SU-DHL-6 (cell line): ENCODE measurements around the gene SEMA4D.

Experiments
- EZH2phosphoT487 ChIP-seq: fragments of 200-600 bp; sonication (generic), shearing (Covaris generic); conservative IDR thresholded peaks from 2 replicates; pipeline ENCODE4 v1.6.1; 2018; ENCODE audit warnings: mild to moderate bottlenecking, antibody characterized with exemption, low read length, moderate library complexity, mixed read lengths
- TF ChIP-seq, protein P1 (sequence below): fragments of 200-600 bp; sonication (generic); IDR thresholded peaks from one replicate; pipeline ENCODE4 v1.5.1; 2017; ENCODE audit warnings: antibody characterized with exemption, mild to moderate bottlenecking, low read length, moderate library complexity; ENCODE audit not compliant: insufficient read depth, poor library complexity, severe bottlenecking

DNA sequence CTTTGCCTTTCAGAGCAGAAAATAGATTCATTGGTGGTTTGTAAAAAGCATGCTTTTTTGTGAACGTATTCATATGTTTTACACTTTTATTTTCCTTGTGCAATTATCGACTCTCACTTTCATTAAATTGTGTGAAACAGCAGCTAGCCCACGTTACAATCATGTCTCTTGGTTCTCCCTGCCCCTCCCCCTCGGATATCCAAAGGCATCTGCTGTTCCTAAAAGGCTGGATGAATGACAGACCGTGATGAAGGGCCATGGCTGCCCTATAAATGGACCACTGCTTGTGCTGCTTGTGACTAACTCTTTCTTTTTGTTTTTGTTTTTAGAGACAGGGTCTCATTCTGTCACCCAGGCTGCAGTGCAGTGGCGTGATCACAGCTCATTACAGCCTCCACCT, 17.0 kb upstream of the SEMA4D start:
- TF ChIP-seq, protein P1, sequence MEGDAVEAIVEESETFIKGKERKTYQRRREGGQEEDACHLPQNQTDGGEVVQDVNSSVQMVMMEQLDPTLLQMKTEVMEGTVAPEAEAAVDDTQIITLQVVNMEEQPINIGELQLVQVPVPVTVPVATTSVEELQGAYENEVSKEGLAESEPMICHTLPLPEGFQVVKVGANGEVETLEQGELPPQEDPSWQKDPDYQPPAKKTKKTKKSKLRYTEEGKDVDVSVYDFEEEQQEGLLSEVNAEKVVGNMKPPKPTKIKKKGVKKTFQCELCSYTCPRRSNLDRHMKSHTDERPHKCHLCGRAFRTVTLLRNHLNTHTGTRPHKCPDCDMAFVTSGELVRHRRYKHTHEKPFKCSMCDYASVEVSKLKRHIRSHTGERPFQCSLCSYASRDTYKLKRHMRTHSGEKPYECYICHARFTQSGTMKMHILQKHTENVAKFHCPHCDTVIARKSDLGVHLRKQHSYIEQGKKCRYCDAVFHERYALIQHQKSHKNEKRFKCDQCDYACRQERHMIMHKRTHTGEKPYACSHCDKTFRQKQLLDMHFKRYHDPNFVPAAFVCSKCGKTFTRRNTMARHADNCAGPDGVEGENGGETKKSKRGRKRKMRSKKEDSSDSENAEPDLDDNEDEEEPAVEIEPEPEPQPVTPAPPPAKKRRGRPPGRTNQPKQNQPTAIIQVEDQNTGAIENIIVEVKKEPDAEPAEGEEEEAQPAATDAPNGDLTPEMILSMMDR, result no peak
- no peak for TF ChIP-seq EZH2phosphoT487
